HG03469 (cell line): ENCODE data around the gene SAPCD2.

Source experiments
- ATAC-seq: cut with Tn5 transposase; IDR thresholded peaks from one replicate; pipeline ENCODE4 v1.9.1; 2021; ENCODE audit warnings: mild to moderate bottlenecking, moderate library complexity, moderate number of reproducible peaks; ENCODE audit not compliant: unreplicated experiment

The SAPCD2 gene

DNA sequence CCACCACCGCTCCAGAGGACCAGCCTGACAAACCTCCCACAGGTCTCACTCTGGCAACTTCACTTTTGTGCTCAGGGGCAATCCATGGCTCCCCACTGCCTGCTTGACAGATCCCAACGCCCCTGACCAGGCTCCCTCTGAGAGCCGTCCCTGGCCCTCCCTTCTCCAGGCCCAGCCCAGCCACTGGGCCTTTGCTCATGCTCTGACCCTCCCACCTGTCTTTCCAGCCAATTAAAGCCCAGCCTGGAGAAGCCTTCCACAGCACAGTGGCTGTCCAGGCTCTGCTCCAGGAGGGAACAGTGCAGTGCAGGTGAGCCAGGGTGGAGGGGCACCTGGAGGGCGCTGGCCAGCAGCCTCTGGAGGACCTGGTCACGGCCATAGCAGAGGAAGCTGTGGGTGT is 19.8 kb downstream of the SAPCD2 start:
- ATAC-seq = no peak

DNA sequence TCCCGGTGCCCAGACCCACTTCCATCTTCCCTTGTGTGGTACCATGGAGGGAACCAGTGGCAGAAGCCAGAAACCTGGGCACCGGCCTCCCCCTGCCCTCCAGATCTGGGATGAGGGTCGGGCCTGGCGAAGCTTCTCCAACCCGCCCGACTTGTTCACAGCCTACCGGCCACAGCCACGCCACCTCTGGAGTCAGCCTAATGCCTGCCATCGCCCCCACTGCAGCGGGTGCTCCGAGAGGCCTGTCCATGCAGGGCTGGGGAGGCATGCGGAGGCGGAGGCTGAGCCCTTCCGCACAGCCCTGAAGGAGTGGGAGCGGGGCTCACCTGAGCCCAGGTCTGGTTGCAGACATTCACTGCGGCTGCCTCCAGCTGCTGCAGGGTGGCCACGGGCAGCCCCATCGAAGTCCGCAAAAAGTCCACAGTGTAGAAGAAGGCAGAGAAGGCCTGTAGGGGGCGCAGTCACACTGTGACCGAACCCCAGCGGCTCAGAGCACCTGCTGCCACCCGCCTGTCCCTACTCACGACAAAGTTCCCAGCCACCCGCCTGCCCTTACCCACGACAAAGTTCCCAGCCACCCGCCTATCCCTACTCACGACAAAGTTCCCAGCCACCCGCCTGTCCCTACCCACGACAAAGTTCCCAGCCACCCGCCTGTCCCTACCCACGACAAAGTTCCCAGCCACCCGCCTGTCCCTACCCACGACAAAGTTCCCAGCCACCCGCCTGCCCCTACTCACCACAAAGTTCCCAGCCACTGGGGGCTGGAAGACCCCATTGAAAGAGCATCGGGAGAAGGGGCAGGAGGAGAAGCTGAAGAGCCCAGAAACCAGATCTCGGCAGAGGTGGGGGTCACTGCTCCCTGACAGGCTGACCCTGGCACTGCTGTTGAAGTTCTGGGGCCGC is 20.6 kb downstream of the SAPCD2 start:
- no peak for ATAC-seq

DNA sequence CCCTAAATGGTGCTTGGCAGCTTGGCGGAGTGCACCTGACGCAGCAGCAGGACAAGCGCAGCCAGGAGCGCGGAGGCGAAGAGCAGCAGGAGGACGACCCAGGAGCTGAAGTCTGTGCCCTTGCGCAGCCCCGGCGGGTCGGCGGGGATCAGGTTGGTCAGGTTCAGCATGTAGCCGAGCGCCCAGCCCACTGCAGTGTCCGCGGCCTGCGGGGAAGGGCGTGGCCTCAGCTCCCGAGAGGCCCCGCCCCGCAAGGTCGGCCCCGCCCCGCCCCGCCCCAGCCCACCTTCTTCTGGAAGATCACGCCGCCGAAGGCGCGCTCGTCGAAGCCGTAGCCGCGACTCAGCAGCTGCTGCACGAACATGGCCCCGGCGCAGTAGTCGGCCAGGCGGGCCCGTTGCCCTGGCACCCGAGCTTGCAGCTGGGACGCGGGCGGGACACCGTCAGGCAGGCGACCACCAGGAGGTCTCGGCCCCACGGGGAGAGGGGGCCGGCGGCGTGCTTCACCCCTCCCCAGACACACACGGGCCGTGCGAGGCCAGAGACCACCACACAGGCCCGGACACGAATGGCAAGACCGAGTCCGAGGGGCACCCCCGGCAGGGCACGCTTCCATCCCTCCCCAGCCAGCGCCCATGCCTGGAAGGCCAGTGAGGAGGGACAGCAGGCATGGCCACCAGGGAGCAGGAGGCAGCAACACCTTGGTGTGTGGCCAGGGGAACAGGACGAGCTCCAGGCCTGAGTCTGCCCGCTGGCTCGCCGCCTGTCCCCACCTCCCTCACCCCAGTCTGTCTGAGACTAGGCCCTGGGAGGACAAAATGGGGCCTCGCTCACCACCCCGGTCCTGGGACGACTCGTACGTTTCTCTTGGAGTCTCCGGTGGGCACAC is 21.5 kb downstream of the SAPCD2 start:
- ATAC-seq = no peak

DNA sequence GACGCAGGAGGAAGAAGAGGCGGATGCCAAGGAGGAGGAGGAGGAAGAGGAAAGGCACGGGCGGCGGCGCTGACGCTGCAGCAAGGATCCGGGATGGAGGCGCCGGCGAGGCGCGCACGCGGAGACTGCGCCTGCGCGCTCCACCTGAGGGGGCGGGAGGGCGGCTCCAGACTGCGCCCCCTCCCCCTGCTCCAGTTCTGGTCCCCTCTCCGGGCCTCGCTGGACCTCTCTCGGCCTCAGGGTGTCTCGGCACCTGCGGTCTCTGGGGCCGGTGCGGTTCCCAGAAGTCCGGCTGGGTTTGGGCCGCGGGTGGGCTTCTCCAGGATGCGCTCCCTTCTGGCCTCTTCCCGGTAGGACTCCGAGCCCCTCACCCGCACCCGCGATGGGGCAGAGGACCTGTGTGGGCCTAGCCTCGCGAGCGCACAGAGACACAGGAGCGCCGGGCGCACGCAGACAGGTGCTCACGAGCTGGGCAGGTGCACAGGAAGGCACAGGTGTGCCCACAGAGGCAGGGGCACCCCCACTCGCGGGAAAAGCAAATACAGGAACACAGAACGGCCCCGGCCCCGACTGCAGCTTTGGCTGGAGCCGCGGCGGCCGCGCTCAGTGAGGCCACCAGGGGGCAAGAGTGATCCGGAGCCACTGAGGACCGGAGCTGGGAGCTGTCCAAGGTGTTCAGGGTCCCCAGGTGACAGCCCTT is 24.1 kb downstream of the SAPCD2 start, which contains the start of gene NPDC1:
NPDC1 (minus strand) TSS at position 90 of the 700 bp plus-strand sequence. CDS start 188 bp downstream, outside the sequence.
- ATAC-seq = no peak

DNA sequence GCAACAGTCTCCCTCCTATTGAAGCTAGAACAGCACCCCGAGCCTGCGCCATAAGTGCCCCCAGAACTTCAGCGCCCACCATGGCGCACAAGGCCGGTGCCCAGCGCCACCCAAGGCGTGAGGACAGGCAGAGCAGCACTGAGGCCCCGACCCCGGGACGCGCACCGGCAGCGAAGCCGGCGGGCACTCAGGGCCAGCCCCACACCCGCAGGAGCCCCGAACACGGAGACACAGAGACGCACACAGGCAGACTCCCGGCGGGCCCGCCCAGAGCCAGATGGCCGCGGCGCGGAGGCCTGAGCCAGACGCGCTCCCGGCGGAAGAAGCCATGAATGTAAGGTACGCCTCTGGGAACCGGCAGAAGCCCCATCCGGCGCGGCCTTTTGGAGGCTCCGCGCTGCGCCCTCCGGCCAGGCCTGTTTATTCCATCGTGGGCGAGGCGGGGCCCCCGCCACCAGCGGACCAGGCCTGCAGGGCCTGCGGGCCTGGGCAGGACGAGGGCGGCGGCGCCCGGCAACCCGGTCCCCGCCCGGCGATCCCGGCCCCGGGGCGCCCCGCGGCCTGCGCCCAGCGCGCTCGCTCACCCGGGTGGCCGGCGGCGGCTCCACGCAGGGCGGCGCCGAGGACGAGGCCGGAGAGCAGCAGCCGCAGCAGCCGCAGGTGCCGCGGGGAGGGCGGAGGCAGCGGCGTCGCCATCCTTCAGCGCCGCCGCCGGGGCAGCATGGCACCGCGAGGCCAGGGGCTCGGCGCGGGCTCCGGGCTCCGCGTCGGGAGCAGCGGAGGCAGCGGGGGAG is 24.9 kb downstream of the SAPCD2 start:
- no peak for ATAC-seq

DNA sequence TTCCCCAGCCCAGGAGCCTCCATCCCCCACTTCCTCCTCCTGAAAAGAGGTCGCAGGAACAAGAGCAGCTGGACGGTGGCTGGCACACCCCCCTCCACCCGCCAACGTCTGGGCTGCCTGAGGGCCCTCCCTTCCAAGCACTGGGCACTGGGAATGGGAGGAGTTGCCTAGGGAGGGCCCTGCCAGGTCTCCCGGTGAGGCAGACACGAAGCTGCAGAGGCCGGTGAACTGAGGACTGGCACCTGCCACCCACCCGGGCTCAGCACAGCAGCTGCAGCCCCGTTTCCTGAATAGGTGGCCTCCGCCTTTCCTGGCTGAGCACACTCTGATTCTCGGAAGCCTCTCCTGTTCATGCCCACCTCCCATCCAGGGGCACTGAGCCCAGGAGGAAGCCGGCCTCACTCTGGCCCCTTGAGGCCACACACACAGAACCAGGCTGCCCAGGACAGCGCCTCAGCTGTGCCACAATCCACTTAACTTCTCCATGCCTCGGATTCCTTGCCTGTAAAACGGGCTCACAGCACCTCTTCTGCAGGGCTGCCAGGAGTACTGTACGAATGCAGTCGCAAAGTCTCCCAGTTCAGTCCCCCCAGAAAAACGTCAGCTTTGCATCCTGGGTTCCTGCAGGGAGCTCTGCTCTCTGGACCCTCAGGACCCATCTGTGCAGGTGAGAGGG is 25.7 kb downstream of the SAPCD2 start:
- ATAC-seq = no peak

DNA sequence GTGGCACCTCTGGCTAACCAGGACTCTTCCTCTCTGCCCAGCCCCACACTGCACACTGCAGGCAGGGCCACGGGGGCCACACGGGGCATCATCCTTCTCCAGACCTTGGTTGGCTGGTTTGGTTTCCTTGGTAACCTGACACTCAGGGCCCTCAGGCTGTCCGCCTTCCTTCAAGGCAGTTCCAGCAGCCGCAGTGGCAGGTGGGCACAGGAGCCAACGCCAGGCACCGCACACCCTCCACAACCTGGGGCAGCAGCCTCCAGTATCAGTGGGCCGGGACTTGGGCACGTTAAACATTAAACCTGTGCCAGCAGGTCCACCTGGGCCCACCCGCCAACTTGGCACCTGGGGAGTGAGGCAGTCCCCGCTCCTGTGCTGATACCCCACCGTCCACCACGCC is 26.3 kb downstream of the SAPCD2 start:
- no peak for ATAC-seq

DNA sequence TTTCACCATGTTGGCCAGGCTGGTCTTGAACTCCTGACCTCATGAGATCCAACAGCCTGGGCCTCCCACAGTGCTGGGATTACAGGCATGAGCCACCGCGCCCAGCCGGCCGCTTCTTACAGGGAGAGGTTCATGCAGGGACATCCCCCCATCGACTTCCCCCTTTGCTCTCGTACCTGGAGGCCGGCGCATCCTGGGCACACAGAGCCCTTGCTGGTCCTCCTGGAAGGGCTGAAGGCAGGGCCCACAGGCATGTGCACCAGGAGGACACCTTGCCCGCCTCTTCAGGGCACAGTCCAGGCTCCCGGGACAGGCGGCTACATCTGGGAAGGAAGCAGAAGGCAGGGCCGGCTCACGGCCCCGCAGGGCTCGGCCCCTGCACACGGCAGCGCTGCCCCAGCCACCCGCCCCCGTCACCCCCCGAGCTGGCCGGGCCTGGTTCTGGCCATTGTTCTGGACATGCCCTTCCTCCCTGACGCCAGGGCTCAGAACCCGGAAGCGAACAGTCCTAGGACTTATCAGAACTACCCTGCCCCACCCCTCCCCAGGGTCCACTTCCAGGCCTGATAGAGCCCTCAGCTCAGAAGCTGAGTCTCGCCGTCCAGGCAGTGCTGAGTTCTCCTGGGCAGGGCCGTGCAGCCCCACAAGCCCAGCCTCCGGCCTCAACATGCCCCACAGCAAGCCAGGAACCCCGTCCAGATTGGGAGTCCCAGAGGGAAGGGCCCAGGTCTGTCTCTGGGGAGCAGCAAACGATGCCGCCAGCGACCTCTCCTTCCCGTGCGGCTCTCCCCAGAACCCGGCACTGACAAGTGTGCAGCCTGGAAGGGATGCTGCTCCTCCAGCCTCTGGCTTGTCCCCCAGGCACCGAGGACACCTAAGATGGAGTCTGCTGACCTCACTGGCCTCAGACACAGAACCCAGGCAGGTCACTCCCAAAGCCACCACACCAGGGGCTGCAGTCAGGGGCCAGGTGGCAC is 27.3 kb downstream of the SAPCD2 start:
- ATAC-seq = no peak

DNA sequence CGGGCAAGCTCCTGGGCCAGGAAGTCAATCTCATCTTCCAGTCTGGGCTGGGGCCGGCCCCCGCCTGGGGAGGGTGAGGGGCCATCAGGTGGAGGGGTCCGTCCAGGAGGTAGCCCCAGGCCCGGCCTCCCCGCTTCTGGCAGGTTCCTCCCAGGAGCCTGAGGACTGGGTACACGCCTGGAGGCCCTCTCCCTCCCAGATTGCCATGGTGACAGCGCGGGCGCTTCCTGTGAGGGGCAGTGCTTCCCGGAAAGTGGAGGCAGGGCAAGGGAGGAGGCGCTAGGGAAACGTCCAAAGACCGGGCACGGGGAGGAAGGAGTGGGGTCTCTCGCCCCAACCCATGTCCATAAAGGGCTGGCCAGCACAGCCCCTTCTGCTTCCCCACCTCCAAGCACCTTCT is 29.2 kb downstream of the SAPCD2 start:
- no peak for ATAC-seq

DNA sequence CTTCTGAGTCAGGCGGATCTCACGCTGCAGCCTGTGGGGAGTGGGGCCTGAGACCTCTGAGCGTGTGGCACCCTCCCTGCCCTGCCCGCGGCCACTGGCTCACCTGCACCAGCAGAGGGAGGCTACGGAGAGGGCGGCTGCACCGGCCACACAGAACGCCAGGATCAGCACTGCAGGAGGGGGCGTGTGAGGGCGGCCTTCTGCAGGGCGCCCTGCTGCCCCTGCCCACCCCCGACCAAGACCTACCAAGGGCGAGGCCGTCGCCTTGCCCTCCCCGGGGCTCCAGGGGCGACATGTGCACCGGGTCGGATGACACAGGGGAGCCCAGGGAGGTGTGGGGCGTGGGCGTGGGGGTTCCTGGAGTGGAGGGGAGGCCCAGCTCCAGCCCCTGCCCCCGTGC is 29.8 kb downstream of the SAPCD2 start:
- ATAC-seq = no peak

DNA sequence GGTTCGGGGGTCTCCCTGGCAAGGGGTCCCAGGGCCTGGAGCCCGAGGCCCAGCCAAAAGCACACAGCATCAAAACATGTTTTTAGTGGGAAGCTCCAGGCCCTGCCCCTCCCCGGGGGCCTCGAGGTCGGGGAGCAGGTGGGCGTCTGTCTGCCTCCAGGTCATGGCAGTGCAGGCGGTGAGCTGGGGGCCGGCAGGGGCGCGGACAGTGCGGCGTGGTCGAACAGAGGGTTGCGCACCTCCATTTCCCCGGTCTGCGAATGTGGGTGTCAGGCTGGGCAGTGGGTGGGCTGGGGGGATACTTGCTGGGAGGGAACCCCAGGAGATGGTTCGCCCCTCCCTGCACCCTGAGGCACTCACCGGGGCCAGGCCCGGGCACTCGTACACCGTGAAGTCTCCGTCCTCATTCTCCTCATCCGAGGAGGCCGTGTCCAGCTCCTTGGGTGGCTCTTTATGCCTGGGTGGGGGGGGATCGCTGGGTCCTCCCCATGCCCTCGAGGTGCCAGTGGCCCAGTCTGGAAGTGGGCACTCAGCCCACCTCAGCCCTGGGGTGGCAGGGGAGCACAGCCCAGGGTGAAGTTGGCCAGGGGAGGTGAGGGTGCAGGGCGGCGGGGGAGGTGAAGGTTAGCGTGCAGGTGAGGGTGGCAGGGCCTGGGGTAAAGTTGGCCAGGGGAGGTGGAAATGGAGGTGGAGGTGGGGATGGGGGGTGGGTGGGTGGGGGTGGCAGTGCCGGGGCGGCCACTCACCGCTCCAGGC is 30.6 kb downstream of the SAPCD2 start:
- ATAC-seq = no peak

DNA sequence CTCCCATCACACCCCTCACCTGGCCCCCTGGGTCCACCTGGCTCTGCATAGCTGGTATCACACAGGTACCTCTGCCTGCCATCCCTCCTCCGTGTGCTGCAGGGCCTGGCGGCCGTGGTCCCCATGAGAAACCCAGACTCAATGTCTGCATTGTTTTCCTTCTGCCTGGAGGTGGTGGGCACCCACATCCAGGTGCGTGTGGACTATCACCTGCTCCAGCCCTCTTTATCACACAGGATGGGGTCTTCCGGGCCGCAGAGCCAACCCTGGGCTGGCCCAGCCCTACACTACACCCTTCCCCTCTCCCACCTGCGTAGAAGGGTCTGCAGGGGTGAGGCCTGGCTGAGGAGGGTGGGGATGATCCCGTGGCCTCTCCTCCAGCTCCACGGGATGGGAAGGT is 31.4 kb downstream of the SAPCD2 start:
- ATAC-seq = no peak

DNA sequence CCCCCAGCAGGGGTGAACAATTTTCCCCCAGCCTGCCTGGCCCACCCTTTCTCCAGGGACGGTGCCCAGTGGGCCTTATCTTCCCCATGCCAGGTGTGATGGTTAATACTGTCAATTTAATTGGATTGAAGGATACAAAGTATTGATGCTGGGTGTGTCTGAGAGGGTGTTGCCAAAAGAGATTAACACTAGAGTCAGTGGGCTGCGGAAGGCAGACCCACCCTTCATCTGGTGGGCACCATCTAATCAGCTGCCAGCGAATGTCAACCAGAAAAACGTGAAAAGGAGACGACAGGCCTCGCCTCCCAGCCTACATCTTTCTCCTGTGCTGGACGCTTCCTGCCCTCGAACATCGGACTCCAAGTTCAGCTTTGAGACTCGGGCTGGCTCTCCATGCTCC is 32.9 kb downstream of the SAPCD2 start:
- no peak for ATAC-seq

DNA sequence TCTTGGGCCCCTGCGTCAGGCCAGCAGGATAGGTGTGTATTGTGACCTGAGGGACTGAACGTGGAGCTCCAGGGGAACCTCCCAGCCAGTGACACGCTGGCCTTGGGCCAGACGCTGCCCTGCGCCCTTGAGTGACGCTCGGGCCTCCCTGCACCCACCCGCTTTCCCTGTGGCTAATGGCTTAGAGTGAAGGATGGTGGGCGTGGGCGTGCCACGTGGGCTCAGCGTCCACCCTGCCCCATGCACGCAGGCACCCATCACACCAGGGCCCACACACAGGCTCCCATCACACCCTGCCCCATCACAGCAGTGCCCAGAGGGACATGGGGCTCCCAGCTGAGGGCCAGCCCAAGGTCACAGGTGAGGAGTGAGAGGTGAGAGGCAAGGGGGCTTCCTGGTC is 33.3 kb downstream of the SAPCD2 start:
- ATAC-seq = no peak

DNA sequence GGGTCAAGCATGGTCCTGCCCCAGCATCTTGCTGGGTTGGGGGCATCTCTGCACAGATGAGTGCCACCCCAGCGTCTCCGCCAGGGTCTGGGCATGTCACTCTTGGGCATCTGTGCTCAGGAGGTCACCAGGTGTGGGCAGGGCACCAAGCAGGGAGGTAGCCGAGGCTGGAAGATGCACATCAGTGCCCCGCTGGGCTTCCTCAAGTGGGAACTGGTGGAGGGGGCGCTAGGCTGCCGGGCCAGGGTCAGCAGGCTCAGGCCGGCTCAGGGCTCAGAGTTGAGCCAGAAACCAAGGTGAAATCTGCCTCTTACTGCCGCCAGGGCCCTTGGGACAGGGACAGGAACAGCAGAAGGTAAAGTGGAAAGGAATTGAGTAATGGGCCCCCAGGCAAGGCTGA is 34.4 kb downstream of the SAPCD2 start:
- ATAC-seq = no peak

DNA sequence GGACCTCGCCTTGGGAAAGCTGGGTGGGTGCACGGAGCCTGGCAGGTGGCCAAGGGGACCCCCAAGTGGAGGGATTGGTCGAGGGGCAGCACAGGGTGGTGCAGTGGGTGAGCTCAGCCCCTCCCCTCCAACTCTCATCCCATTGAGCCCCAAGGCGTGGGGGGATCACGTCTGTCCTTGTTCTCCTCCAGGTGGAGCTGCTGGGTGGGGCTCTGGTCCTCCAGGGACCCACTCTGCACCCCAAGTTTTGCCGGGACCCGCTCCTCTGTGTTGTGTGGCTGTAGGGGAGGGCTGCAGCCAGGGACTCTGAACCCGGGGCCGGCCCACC is 34.9 kb downstream of the SAPCD2 start:
- ATAC-seq = no peak

DNA sequence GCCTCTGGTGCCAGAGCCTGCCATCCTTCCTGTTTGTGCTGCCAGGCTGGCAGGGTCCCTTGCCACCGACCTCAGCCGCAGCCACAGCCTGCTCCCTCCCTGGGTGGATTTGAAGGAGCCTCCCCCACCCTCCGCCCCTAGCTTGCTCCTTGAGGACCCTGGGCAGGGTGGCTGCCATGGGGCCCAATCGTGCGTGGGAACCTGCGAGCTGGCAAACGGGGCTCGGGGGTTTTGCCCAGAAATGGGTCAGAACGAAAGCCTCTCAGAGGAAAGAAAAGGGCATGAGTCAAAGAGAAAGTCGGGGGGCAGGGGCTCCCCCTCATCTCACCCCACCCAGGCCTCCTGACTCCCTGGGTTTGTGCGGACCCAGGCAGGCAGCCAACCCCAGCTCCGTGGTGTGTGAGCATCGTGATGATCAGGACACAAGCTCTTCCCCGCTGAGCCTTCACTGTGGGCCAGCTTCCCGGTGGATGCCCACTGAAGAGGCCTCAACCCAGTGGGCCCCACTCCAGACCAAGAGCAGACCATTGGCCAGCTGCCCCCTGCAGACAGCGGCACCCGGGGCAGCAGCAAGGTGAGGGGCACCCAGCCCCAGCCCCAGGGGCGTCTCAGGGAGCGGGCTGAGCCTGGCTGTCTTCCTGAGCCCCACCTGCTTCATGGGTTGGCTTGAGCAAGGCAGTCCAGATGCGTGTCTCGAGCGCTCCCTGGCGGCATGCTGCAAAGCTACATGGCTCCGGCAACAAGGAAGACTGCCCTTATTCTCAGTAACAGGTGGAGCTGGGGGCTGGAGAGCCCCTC is 35.4 kb downstream of the SAPCD2 start:
- no peak for ATAC-seq
